Activated T-cell treated with anti-CD3 and anti-CD28 coated beads, Interleukin-2, amount 50 U/mL, for 72 hours (primary cell): ENCODE results near the gene ZMIZ1. TPM values are rescaled to one million over a fixed set of nuclear protein-coding genes. Genes with fewer than 3 reads are reported as not detected.

Experiments used
- ATAC-seq, 2 donors: fragments of 150-1000 bp; cut with Tn5 transposase; replicated peaks in 1 of 2; 2 replicates each; pipeline ENCODE4 v1.10.0; 2021; ENCODE audit warnings: moderate library complexity in 2 of 2, mild to moderate bottlenecking in 1 of 2
- DNase-seq, 2 donors: peaks; one replicate each; pipeline ENCODE4 v3.0.0; 2021 to 2022; ENCODE audit warnings: mixed read lengths in 1 of 2
- H3K27ac Mint-ChIP-seq: one replicate; pipeline ENCODE4 v1.8.0; 2022; ENCODE audit warnings: mild to moderate bottlenecking, moderate library complexity, mixed read lengths
- H3K27me3 Mint-ChIP-seq: one replicate; pipeline ENCODE4 v1.8.0; 2022; ENCODE audit warnings: low read depth, mixed read lengths
- H3K36me3 Mint-ChIP-seq, 2 donors: one replicate each; pipeline ENCODE4 v1.8.0; 2022; ENCODE audit warnings: mixed read lengths in 2 of 2, mild to moderate bottlenecking in 1 of 2; ENCODE audit not compliant: insufficient read depth in 2 of 2
- H3K4me1 Mint-ChIP-seq: one replicate; pipeline ENCODE4 v1.8.0; 2022; ENCODE audit warnings: low read depth, mixed read lengths
- H3K4me3 Mint-ChIP-seq, 2 donors: one replicate each; pipeline ENCODE4 v1.8.0; 2022; ENCODE audit warnings: mild to moderate bottlenecking in 2 of 2, mixed read lengths in 2 of 2, moderate library complexity in 2 of 2
- H3K9me3 Mint-ChIP-seq, 2 donors: one replicate each; pipeline ENCODE4 v1.8.0; 2022; ENCODE audit warnings: mixed read lengths in 2 of 2
- total RNA-seq, 2 donors: library from RNA; stranded (reverse); gene quantifications; one replicate each; pipeline ENCODE4 v1.2.3, GENCODE V29; 2022

The ZMIZ1 gene
- total RNA-seq, 2 donors from 2014 or later = 30.6 to 37.8 TPM

DNA sequence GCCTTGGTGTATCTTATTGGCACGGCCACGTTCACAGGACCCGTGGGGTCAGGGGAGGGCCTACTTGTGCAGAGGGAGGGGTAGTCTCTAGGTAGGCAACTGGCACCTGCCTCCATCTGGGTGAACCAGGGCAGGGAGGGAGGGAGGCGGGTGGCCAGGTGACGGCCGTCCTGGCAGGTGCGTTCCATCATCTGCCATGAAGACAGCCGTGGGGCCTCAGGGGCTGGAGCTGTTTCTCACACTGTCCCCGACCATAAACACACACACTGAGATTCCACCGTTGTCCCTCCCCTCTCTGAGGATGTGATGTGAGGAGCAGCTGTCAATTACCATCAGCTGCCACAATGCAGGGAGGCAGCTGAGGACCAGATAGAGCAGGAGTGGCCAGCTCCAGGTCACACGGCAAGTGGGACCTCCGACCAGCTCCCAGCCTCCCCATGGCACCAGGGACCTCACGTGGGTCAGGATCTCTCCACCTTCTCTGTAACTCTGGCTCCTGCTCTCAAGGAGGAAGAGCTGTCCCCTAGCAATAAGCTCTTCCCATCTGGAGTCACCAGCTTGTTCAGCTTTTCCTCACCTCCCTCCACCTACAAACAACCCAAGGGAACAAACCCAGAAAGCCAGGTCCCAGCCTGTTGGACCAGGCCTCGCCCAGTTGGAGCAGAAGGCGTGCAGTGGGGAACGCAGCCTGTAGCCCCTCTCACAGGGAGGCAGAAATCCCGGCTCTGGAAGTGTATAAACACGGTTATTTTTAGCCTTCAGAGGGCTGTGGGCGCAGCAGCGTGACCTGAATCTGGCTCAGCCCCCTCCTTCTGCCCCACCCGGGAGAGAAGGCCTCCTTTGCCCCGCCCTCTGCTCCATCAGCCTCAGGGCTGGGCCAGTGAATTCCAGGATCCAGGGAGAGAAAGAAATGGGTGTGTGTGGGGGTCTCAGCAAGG is 33.1 kb downstream of the ZMIZ1 start:
- H3K27me3 Mint-ChIP-seq = no peaks in the 10 kb centered on the region
- H3K9me3 Mint-ChIP-seq = no peaks in the 10 kb centered on the region
- H3K36me3 Mint-ChIP-seq = no peaks in the 10 kb centered on the region
- no peak overlapping the region for H3K27ac Mint-ChIP-seq
- no peak for DNase-seq
- no peak overlapping the region for H3K4me3 Mint-ChIP-seq
- ATAC-seq = no peak
- peaks cover 39% of the 10 kb centered on the region for H3K4me1 Mint-ChIP-seq

DNA sequence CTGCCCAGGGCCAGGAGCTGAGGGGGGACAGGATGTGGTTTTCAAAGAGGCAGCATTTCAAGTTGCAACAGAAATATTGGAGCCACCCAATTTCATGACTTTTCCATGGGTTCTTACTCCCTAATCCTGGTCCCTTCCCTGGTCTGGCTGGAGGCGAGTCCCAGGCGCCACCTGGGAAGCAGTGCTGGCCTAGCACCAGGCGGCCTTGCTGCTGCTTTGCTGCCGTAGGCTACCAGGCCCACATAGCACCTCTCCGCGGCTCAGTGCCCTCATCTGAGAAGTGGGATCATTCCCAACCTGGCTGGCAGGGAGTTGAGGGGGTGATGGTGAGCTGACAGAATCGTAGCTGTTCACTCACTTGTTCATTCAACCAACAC is 33.7 kb downstream of the ZMIZ1 start:
- no peak for ATAC-seq
- no peak overlapping the region for H3K27ac Mint-ChIP-seq
- DNase-seq = no peak
- peaks cover 41% of the 10 kb centered on the region for H3K4me1 Mint-ChIP-seq
- no peak overlapping the region for H3K4me3 Mint-ChIP-seq
- no peaks in the 10 kb centered on the region for H3K27me3 Mint-ChIP-seq
- H3K36me3 Mint-ChIP-seq = no peaks in the 10 kb centered on the region
- H3K9me3 Mint-ChIP-seq = no peaks in the 10 kb centered on the region

DNA sequence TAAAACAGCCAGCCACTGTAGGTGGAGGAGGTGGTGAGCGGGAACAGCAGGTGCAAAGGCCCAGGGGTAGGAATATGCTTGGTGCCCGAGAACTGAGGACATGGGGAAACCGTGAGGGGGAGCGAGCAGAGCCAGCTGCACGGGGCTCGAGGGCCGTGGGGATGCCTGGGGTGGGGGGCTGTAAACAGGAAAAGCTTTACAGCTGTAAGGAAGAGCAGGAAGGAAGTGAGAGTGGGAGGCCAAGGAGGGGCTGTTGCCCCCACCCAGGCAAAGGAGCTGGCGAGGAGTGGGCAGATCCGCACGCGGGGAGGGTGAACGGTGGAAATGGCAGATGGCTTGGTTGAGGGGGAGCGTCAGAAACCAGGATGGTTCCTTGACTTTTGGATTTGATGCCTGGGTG is 34.4 kb downstream of the ZMIZ1 start:
- H3K4me1 Mint-ChIP-seq = peaks cover 37% of the 10 kb centered on the region
- no peaks in the 10 kb centered on the region for H3K27me3 Mint-ChIP-seq
- no peak for ATAC-seq
- no peak overlapping the region for H3K4me3 Mint-ChIP-seq
- no peaks in the 10 kb centered on the region for H3K9me3 Mint-ChIP-seq
- H3K36me3 Mint-ChIP-seq = no peaks in the 10 kb centered on the region
- no peak overlapping the region for H3K27ac Mint-ChIP-seq
- no peak for DNase-seq

DNA sequence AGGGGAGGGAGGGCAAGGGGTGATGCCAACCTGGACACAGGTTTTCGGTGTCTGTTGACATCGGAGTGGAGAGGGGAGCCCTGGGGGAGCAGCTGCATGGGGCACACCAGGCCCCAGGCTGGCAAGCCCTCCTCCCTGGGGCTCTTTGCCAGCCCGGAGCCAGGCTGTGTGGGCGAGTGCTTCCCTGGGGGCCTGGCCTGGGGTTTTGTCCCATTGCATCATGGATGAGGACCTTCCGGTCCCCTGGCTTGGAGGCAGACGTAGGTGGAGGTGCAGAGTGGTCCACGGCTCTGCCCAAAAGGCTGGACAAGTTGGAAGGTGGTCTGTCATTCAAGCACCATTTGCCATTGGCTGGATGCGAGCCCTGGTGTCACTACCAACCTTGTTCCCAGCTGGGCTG is 34.8 kb downstream of the ZMIZ1 start:
- Mint-ChIP-seq H3K36me3 (no peaks in the 10 kb centered on the region), H3K27ac (no peak overlapping the region), H3K4me1 (peaks cover 37% of the 10 kb centered on the region), H3K27me3 (no peaks in the 10 kb centered on the region), H3K4me3 (no peak overlapping the region), H3K9me3 (no peaks in the 10 kb centered on the region)
- DNase-seq = no peak
- no peak for ATAC-seq

DNA sequence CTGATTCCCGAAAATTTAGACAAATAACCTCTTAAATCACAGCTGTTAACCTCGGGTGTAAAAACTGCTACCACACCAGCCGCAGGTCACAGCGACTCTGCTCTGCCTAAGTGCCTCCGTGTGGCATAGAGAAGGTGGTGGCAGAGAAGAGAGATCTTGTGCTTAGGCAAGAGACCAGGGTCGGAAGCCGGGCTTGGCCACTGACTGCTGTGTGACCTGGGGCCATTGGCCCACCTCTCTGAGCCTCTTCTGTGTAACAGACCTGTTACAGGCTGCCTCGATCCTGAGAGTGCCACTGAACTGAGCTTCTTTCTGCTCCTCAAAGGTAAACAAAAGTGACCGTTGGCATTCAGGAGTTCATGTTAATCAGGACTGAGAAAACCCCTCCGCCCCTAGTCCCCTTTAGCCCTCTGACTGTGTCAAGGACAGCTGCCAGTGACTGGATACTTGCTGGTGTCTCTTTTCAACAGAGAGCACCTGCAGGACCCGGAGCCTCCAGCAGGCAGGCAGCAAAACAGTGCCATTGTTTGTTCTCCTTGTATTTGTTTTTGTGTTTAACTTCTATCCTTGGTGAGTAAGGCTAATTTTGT is 36.5 kb downstream of the ZMIZ1 start:
- no peaks in the 10 kb centered on the region for H3K9me3 Mint-ChIP-seq
- no peak overlapping the region for H3K4me3 Mint-ChIP-seq
- H3K4me1 Mint-ChIP-seq = peaks cover 32% of the 10 kb centered on the region
- DNase-seq = no peak
- no peaks in the 10 kb centered on the region for H3K36me3 Mint-ChIP-seq
- no peak for ATAC-seq
- H3K27ac Mint-ChIP-seq = no peak overlapping the region
- no peaks in the 10 kb centered on the region for H3K27me3 Mint-ChIP-seq

DNA sequence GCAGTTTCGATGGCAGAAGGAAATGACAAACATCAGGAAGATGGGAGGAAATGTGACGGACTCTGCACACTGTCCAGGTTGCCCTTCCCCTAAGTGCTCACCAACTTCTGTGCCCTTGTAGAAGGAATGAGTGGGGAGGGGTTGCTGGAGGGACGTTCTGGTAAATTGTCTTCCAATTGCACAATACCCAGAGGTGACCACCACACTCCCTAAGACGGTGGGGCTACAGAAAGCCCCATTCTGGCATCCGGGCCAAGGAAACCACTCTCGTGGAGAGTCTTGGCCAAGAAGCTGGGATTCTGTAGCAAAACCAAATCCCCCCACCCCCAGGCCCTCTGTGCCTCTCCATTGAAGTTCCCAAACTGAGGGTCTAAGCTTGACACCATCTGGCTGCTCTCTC is 37.1 kb downstream of the ZMIZ1 start:
- Mint-ChIP-seq H3K27ac (no peak overlapping the region), H3K4me3 (no peak overlapping the region), H3K36me3 (no peaks in the 10 kb centered on the region), H3K4me1 (peaks cover 26% of the 10 kb centered on the region), H3K27me3 (no peaks in the 10 kb centered on the region), H3K9me3 (no peaks in the 10 kb centered on the region)
- no peak for ATAC-seq
- DNase-seq = no peak

DNA sequence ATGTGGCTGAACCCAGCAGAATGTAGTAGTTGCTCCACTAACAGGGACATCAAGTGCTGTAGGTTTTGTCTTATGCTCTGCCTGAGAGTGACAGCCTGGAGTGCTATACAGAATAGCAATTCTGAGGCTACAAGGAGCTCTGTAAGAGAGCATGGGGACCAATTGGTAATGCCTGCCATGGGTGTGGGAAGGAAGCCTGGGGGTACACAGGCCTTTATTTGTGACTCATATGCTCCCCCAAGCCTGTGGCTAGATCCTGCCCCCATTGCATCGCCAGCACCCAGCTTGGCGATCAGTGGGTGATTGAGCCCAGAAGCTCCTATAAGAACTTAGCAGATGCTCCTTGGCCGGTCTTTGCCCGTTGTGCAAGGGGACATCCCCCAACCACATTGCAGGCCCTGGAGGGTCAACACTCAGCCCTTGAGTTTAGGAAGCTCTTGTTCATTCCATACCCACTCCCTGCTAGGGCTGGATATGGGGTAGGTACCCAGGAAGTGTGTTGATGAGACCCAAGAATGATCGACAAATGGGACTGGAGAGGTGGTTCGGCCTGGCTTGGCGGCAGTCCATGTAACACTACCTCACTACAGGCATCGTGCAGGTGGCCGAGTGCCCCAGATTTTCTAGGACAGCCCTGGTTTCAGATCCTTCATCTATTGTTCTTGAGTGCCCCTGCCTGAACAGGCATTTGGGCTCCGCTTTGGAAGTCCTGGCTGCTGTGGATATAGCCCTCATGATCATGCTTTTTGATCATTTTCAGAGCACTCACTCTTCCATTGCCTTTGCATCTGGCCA is 37.7 kb downstream of the ZMIZ1 start:
- no peaks in the 10 kb centered on the region for H3K27me3 Mint-ChIP-seq
- no peaks in the 10 kb centered on the region for H3K9me3 Mint-ChIP-seq
- H3K4me3 Mint-ChIP-seq = no peak overlapping the region
- H3K36me3 Mint-ChIP-seq = no peaks in the 10 kb centered on the region
- no peak for ATAC-seq
- no peak overlapping the region for H3K27ac Mint-ChIP-seq
- DNase-seq = no peak
- H3K4me1 Mint-ChIP-seq = peaks cover 20% of the 10 kb centered on the region

DNA sequence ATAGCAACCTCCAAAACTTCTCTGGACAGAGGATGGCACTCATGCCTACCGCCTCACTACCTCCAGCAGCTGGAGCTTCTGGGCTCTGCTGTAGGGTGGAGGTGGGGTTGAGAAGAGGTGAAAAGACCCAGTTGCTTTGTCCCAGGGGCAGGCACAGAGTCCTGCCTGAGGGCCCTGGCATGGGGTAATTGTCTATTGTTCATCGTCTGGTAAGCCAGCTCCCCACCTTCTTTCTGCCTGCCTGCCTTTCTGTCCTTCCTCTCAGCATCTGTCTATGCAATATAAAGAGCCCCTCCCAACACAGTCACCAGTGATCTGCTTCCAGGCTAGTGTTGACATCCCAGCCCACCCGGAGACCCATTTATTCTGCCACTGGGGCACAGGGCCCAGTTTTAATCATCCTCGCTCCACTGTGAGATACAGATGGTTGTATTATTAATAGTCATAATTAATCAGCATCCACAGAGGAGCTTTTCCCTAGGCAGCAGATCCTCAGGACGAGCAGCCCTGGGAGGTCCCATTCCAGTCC is 39.0 kb downstream of the ZMIZ1 start:
- H3K27me3 Mint-ChIP-seq = no peaks in the 10 kb centered on the region
- H3K9me3 Mint-ChIP-seq = no peaks in the 10 kb centered on the region
- no peaks in the 10 kb centered on the region for H3K36me3 Mint-ChIP-seq
- DNase-seq = no peak
- no peak overlapping the region for H3K27ac Mint-ChIP-seq
- ATAC-seq = no peak
- peaks cover 17% of the 10 kb centered on the region for H3K4me1 Mint-ChIP-seq
- no peak overlapping the region for H3K4me3 Mint-ChIP-seq

DNA sequence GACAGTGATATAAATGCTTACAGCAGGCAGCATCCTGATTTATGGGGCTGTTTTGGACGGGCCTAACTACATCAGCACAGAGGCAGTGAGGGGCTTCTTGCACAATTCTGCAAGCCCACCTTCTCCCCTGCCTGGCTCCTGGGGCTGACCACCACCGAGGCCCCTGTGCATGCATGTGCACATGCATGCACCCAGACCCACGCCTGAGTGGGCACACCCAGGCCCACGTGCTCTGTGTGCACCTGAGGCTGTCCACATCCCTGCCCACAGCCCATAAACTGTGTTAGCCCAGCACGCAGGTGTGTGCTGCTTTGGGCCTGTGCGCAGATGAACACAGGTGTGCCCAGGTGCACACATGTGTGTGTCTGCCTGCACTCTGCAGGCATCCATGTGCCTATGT is 40.0 kb downstream of the ZMIZ1 start:
- DNase-seq (no peak), ATAC-seq (no peak)
- H3K27me3 Mint-ChIP-seq = no peaks in the 10 kb centered on the region
- H3K36me3 Mint-ChIP-seq = no peaks in the 10 kb centered on the region
- H3K4me1 Mint-ChIP-seq = peaks cover 11% of the 10 kb centered on the region
- H3K27ac Mint-ChIP-seq = no peak overlapping the region
- H3K9me3 Mint-ChIP-seq = no peaks in the 10 kb centered on the region
- no peak overlapping the region for H3K4me3 Mint-ChIP-seq

DNA sequence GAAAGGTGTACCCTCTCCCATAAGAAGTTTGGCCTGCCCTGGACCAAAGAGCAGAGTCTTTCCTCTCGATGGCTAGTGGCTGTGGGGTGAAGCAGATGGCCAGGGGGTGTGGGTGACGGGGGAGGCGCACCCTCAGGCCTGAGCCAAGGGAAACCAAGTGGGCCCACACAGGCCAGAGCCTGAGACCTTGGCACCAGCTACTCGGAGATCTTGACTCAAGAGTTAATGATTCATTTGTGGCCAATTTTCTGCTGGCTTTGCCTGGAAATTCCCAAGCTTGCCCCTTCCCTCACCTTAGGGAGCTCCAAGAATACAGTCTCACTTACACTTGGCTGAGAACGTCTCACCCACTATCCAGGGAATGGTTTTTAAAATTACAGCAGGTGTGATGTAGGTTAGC is 42.7 kb downstream of the ZMIZ1 start:
- peak overlapping the region; percentile 35 for H3K27ac Mint-ChIP-seq
- no peaks in the 10 kb centered on the region for H3K9me3 Mint-ChIP-seq
- peaks cover 16% of the 10 kb centered on the region for H3K4me1 Mint-ChIP-seq

DNA sequence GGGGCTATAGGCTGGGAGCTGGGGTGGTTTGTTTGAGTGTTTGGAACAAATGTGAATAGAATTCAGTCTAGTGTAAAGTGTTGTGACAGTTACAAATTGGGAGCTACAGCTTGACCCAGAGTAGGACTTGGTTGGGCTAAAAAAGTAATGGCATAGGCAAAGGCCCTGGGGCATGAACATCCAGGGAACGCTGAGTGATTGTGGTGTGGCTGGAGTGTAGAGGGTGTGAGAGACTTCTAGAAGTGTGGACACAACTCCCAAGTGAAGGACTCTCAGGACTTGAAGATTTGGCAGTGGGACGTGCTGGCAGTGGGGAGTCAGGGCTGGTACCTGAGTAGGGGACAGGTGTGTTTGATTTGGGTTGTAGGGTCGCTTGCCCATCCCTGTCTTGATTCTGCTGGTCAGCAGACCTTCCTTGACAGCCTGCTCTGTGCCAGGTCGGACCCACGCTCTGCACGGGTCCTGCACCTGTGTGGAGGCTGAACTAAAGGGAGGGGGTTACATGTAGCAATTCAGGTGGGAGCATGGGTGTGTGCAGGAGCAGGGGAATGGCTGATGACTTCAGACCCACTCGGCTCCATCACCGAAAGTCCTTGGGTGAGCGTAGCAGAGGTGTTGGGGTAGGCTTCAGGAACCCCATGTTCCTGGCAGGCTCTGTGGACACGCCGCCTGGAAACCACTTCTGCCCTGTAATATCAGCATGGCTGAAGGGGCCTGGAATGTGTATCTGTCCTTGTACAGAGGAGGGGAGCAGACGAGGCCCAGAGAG is 43.3 kb downstream of the ZMIZ1 start:
- ATAC-seq (no peak), DNase-seq (no peak)
- Mint-ChIP-seq H3K27me3 (no peaks in the 10 kb centered on the region), H3K4me3 (no peak overlapping the region), H3K4me1 (peaks cover 10% of the 10 kb centered on the region), H3K9me3 (no peaks in the 10 kb centered on the region), H3K27ac (peak overlapping the region; percentile 35), H3K36me3 (no peaks in the 10 kb centered on the region)

More for the DNA sequence above, 42.7 kb downstream of the ZMIZ1 start:
- no peak overlapping the region for H3K4me3 Mint-ChIP-seq
- H3K27me3 Mint-ChIP-seq = no peaks in the 10 kb centered on the region
- no peaks in the 10 kb centered on the region for H3K36me3 Mint-ChIP-seq
- DNase-seq (no peak), ATAC-seq (no peak)

DNA sequence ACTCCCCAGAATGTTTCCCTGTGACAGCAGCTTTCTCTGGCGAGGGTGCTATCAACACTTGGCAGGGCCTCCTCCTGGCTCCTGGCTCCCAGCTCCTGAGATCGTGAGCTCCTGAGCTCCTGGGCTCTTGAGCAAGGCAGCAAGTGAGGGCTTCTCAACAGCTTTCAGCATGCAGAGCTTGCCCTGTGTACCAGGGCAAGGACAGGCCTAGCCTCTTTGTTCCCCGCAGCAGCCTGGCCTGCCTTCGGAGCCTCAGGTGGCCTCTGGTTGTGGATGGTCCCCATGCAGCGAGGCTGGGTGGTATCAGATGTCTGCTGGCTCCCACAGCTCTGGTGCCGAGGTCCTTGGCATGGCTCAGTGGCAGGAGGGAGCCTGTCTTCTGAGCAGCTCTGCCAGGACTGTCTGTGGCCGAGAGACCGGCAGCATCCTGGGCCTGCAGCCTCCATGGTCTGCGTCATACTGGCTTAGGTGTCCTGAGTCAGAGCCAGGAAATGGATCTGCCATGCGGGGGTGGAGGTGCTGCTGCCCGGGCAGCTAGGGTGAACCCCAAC is 44.2 kb downstream of the ZMIZ1 start:
- Mint-ChIP-seq H3K27ac (peak overlapping the region; percentile 47), H3K9me3 (no peaks in the 10 kb centered on the region), H3K36me3 (no peaks in the 10 kb centered on the region), H3K27me3 (no peaks in the 10 kb centered on the region), H3K4me3 (no peak overlapping the region), H3K4me1 (peaks cover 10% of the 10 kb centered on the region)
- ATAC-seq (peak in 1 of 2 donors; percentile 16), DNase-seq (no peak)
